Activated T-cell treated with anti-CD3 and anti-CD28 coated beads, Interleukin-2, amount 50 U/mL, for 72 hours (primary cell): ENCODE measurements around the gene ACR. TPM values are rescaled to one million over a fixed set of nuclear protein-coding genes. Genes with fewer than 3 reads are reported as not detected.
A peak's percentile ranks its signal among the peaks of the same experiment; 100 is the strongest.

Experiments used
- ATAC-seq, 2 donors: fragments of 150-1000 bp; cut with Tn5 transposase; replicated peaks in 1 of 2; 2 replicates each; pipeline ENCODE4 v1.10.0; 2021; ENCODE audit warnings: moderate library complexity in 2 of 2, mild to moderate bottlenecking in 1 of 2
- DNase-seq, 2 donors: peaks; one replicate each; pipeline ENCODE4 v3.0.0; 2021 to 2022; ENCODE audit warnings: mixed read lengths in 1 of 2
- H3K27ac Mint-ChIP-seq: one replicate; pipeline ENCODE4 v1.8.0; 2022; ENCODE audit warnings: mild to moderate bottlenecking, moderate library complexity, mixed read lengths
- H3K27me3 Mint-ChIP-seq: one replicate; pipeline ENCODE4 v1.8.0; 2022; ENCODE audit warnings: low read depth, mixed read lengths
- H3K36me3 Mint-ChIP-seq, 2 donors: one replicate each; pipeline ENCODE4 v1.8.0; 2022; ENCODE audit warnings: mixed read lengths in 2 of 2, mild to moderate bottlenecking in 1 of 2; ENCODE audit not compliant: insufficient read depth in 2 of 2
- H3K4me1 Mint-ChIP-seq: one replicate; pipeline ENCODE4 v1.8.0; 2022; ENCODE audit warnings: low read depth, mixed read lengths
- H3K4me3 Mint-ChIP-seq, 2 donors: one replicate each; pipeline ENCODE4 v1.8.0; 2022; ENCODE audit warnings: mild to moderate bottlenecking in 2 of 2, mixed read lengths in 2 of 2, moderate library complexity in 2 of 2
- H3K9me3 Mint-ChIP-seq, 2 donors: one replicate each; pipeline ENCODE4 v1.8.0; 2022; ENCODE audit warnings: mixed read lengths in 2 of 2
- total RNA-seq, 2 donors: library from RNA; stranded (reverse); gene quantifications; one replicate each; pipeline ENCODE4 v1.2.3, GENCODE V29; 2022

ACR gene
- total RNA-seq, 2 donors from 2014 or later = not detected

DNA sequence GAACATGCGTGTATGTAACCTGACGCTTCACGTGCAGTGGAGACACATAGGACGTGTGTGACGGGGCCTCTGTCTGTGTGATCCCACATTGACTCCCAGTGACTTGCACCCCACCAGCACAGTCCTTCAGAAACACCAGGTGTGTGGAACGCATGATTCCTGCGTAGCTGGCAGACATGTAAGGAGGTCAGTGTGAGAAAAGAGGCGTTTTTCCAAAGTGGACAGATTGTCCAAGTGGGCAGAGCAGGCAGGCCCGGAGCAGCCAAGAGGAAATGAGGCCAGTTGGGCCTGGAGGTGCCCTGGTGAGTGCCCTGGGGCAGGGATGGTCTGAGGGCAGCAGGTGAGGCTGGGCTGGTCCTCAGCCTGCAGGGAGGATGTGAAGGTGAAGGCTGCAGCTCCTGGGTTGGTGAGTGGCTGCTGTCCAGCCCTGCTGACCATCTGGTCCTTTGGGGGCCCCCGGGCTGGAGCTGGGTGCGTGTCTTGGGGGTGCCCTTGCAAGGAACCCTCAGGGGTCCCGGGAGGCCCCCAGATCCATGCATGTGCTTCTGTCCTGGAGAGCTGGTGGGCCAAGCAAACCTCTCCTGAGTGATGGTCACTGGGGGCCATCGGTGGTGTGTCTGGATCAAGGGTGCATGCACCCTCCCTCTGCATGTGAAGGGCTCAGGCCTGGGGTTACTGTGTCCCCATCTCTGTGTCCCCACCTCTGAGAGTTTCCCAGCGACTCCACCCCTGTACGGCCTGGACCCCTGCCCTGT, 38.8 kb upstream of the ACR start:
- no peak for ATAC-seq
- Mint-ChIP-seq H3K4me1 (peaks cover 13% of the 10 kb centered on the region), H3K27me3 (no peaks in the 10 kb centered on the region), H3K9me3 (no peaks in the 10 kb centered on the region), H3K4me3 (no peak overlapping the region), H3K27ac (no peak overlapping the region), H3K36me3 (no peaks in the 10 kb centered on the region)
- no peak for DNase-seq

GRCh38 chr22:50699756-50700386, 38.1 kb upstream of the ACR start:
- H3K4me1 Mint-ChIP-seq = peaks cover 13% of the 10 kb centered on the region
- no peaks in the 10 kb centered on the region for H3K27me3 Mint-ChIP-seq
- no peak overlapping the region for H3K4me3 Mint-ChIP-seq

GRCh38 chr22:50700387-50701075, 37.5 kb upstream of the ACR start:
- Mint-ChIP-seq H3K4me3 (no peak overlapping the region), H3K4me1 (peaks cover 13% of the 10 kb centered on the region), H3K27me3 (no peaks in the 10 kb centered on the region), H3K9me3 (no peaks in the 10 kb centered on the region), H3K36me3 (no peaks in the 10 kb centered on the region), H3K27ac (no peak overlapping the region)
- ATAC-seq (no peak), DNase-seq (no peak)

More at GRCh38 chr22:50699756-50700386, 38.1 kb upstream of the ACR start:
- Mint-ChIP-seq H3K27ac (no peak overlapping the region), H3K9me3 (no peaks in the 10 kb centered on the region), H3K36me3 (no peaks in the 10 kb centered on the region)
- DNase-seq (no peak), ATAC-seq (no peak)

DNA sequence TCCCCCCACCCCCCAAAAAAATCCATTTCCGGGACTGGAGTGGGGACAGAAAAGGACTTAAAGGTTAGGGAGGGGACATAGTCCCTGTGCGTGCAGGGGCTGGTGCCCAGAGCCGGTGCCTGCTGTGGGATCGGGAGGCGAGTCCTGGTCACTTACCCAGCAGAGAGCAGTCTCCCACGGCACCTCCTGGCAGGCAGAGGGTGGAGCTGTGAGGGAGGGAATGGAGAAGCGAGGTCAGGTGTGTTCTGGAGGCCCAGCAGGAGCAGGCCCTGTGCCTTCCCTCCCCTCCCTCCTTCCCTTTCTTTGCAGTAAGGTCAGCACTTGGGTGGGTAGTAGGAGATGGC, 37.0 kb upstream of the ACR start:
- Mint-ChIP-seq H3K4me3 (no peak overlapping the region), H3K36me3 (no peaks in the 10 kb centered on the region), H3K27me3 (no peaks in the 10 kb centered on the region), H3K9me3 (no peaks in the 10 kb centered on the region), H3K27ac (no peak overlapping the region), H3K4me1 (peaks cover 13% of the 10 kb centered on the region)
- DNase-seq (no peak), ATAC-seq (no peak)

- Mint-ChIP-seq H3K4me1 (peaks cover 13% of the 10 kb centered on the region), H3K36me3 (no peaks in the 10 kb centered on the region), H3K27me3 (no peaks in the 10 kb centered on the region), H3K4me3 (no peak overlapping the region), H3K27ac (no peak overlapping the region), H3K9me3 (no peaks in the 10 kb centered on the region)
- ATAC-seq = no peak
- DNase-seq = no peak
Measured at GRCh38 chr22:50701428-50702154, 36.4 kb upstream of the ACR start.

GRCh38 chr22:50702261-50702671, 35.7 kb upstream of the ACR start:
- no peaks in the 10 kb centered on the region for H3K9me3 Mint-ChIP-seq
- no peak for DNase-seq
- peak overlapping the region in 1 of 2 donors; percentile 2 for H3K4me3 Mint-ChIP-seq

DNA sequence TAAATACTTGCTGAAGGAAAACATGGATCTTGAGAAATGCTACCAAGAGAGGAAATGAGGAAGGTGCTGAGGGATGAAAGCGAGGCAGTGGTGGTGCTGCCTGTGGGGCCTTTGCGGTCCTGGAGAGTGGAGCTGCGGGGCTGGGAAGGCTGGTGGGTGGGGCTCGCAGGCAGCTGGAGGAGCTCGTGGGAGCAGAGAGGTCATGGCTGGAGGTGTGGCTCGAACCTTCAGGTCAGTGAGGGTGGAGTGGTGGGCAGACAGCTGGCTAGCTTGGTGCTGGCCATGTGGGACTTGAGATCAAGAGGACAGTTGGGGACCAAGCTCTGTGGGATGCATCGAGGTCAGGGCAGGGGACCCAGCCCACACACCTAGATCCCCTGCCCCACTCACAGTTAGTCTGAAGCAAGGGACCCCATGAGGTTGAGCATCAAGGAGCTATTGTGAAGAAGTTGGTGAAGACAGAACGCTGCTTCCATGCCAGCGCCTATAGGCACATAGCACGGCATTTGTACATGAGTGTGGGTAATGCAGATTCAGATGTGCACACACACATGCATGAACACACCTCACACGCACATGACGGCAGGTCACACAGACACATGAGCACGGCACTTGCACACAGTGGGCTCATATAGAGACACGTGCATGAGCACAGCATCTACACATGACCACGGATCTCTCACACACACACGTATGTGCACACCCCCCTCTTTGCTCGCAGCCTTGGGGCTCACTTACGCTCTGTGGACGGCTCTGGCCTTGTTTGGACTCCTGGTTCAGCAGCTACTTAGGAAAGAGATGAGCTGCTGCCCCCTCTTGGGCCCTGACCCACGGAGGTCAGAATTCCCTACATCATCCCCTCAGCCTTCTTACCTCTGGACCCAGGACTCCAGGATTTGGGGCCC, 34.9 kb upstream of the ACR start:
- Mint-ChIP-seq H3K27me3 (no peaks in the 10 kb centered on the region), H3K36me3 (no peaks in the 10 kb centered on the region), H3K4me1 (peaks cover 13% of the 10 kb centered on the region), H3K27ac (no peak overlapping the region), H3K9me3 (no peaks in the 10 kb centered on the region), H3K4me3 (no peak overlapping the region)
- ATAC-seq (no peak), DNase-seq (no peak)

More at GRCh38 chr22:50702261-50702671, 35.7 kb upstream of the ACR start:
- H3K27me3 Mint-ChIP-seq = no peaks in the 10 kb centered on the region
- H3K36me3 Mint-ChIP-seq = no peaks in the 10 kb centered on the region
- peaks cover 13% of the 10 kb centered on the region for H3K4me1 Mint-ChIP-seq
- ATAC-seq = peak; percentile 27 to 52
- H3K27ac Mint-ChIP-seq = no peak overlapping the region

GRCh38 chr22:50703726-50704509, 34.1 kb upstream of the ACR start:
- no peak overlapping the region for H3K27ac Mint-ChIP-seq
- H3K9me3 Mint-ChIP-seq = no peaks in the 10 kb centered on the region
- ATAC-seq = no peak
- no peaks in the 10 kb centered on the region for H3K27me3 Mint-ChIP-seq
- peaks cover 13% of the 10 kb centered on the region for H3K4me1 Mint-ChIP-seq
- DNase-seq = no peak
- no peak overlapping the region for H3K4me3 Mint-ChIP-seq
- no peaks in the 10 kb centered on the region for H3K36me3 Mint-ChIP-seq

- H3K27me3 Mint-ChIP-seq = no peaks in the 10 kb centered on the region
- no peak overlapping the region for H3K4me3 Mint-ChIP-seq
- ATAC-seq (no peak), DNase-seq (no peak)
- H3K9me3 Mint-ChIP-seq = no peaks in the 10 kb centered on the region
- H3K27ac Mint-ChIP-seq = no peak overlapping the region
- H3K36me3 Mint-ChIP-seq = no peaks in the 10 kb centered on the region
- H3K4me1 Mint-ChIP-seq = peaks cover 13% of the 10 kb centered on the region
Measured at GRCh38 chr22:50704510-50705218, 33.3 kb upstream of the ACR start.

- Mint-ChIP-seq H3K27me3 (no peaks in the 10 kb centered on the region), H3K4me1 (peaks cover 13% of the 10 kb centered on the region), H3K27ac (no peak overlapping the region), H3K9me3 (no peaks in the 10 kb centered on the region), H3K4me3 (no peak overlapping the region), H3K36me3 (no peaks in the 10 kb centered on the region)
- DNase-seq (no peak), ATAC-seq (no peak)
Measured at GRCh38 chr22:50705219-50705691, 32.7 kb upstream of the ACR start.

- H3K36me3 Mint-ChIP-seq = no peaks in the 10 kb centered on the region
- no peak overlapping the region for H3K27ac Mint-ChIP-seq
- no peak for ATAC-seq
- peaks cover 0 to 4% of the 10 kb centered on the region in 2 donors for H3K9me3 Mint-ChIP-seq
- H3K27me3 Mint-ChIP-seq = no peaks in the 10 kb centered on the region
- no peak for DNase-seq
- peaks cover 13% of the 10 kb centered on the region for H3K4me1 Mint-ChIP-seq
- H3K4me3 Mint-ChIP-seq = no peak overlapping the region
Measured at GRCh38 chr22:50705851-50706351, 32.1 kb upstream of the ACR start.
